GM03348 (cell line): Measurements from ENCODE around the gene ULBP3.

Experiments
- DNase-seq: peaks from one replicate; pipeline ENCODE4 v3.0.0; 2012; ENCODE audit warnings: low spot score

The ULBP3 gene

GRCh38 chr6:150068720-150069648 is at the start of gene ULBP3:
Gene ULBP3, minus strand, starts transcription at chr6:150069121. Its CDS starts 55 bp downstream, at chr6:150069066.
- peak; percentile 98 for DNase-seq

- no peak for DNase-seq
Observed at GRCh38 chr6:150118627-150119026, 49.7 kb upstream of the ULBP3 start.

- no peak for DNase-seq
Observed at GRCh38 chr6:150118203-150118602, 49.3 kb upstream of the ULBP3 start.

GRCh38 chr6:150116200-150116800 is 47.4 kb upstream of the ULBP3 start:
- DNase-seq = no peak

GRCh38 chr6:150115769-150116168 is 46.8 kb upstream of the ULBP3 start:
- DNase-seq = no peak

- DNase-seq = no peak
Observed at GRCh38 chr6:150112233-150112632, 43.3 kb upstream of the ULBP3 start.

GRCh38 chr6:150102750-150103270 is 33.9 kb upstream of the ULBP3 start:
- no peak for DNase-seq

- no peak for DNase-seq
Observed at GRCh38 chr6:150100745-150101144, 31.8 kb upstream of the ULBP3 start.

- no peak for DNase-seq
Observed at GRCh38 chr6:150099953-150100352, 31.0 kb upstream of the ULBP3 start.

- DNase-seq = no peak
Observed at GRCh38 chr6:150099546-150099945, 30.6 kb upstream of the ULBP3 start.

- DNase-seq = no peak
Observed at GRCh38 chr6:150098155-150098554, 29.2 kb upstream of the ULBP3 start.

- DNase-seq = no peak
Observed at GRCh38 chr6:150093397-150093796, 24.5 kb upstream of the ULBP3 start.

GRCh38 chr6:150091476-150091875 is 22.6 kb upstream of the ULBP3 start:
- DNase-seq = no peak

GRCh38 chr6:150090328-150090727 is 21.4 kb upstream of the ULBP3 start:
- no peak for DNase-seq

- DNase-seq = no peak
Observed at GRCh38 chr6:150088481-150089154, 19.7 kb upstream of the ULBP3 start.

GRCh38 chr6:150087336-150087735 is 18.4 kb upstream of the ULBP3 start:
- no peak for DNase-seq

GRCh38 chr6:150086026-150086425 is 17.1 kb upstream of the ULBP3 start:
- DNase-seq = no peak

GRCh38 chr6:150084426-150084825 is 15.5 kb upstream of the ULBP3 start:
- no peak for DNase-seq

GRCh38 chr6:150083839-150084238 is 14.9 kb upstream of the ULBP3 start:
- DNase-seq = no peak

GRCh38 chr6:150081702-150082101 is 12.8 kb upstream of the ULBP3 start:
- no peak for DNase-seq

GRCh38 chr6:150079604-150080003 is 10.7 kb upstream of the ULBP3 start:
- no peak for DNase-seq

GRCh38 chr6:150078788-150079187 is 9.9 kb upstream of the ULBP3 start:
- no peak for DNase-seq
